SU-DHL-6 (cell line): ENCODE data around the gene COQ8A.

Experiments
- CTCF ChIP-seq: fragments of 200-600 bp; sonication (generic); IDR thresholded peaks from one replicate; pipeline ENCODE4 v1.5.1; 2017; ENCODE audit warnings: antibody characterized with exemption, mild to moderate bottlenecking, low read length, moderate library complexity; ENCODE audit not compliant: insufficient read depth, poor library complexity, severe bottlenecking
- EZH2phosphoT487 ChIP-seq: fragments of 200-600 bp; sonication (generic), shearing (Covaris generic); conservative IDR thresholded peaks from 2 replicates; pipeline ENCODE4 v1.6.1; 2018; ENCODE audit warnings: mild to moderate bottlenecking, antibody characterized with exemption, low read length, moderate library complexity, mixed read lengths

- TF ChIP-seq CTCF (no peak), EZH2phosphoT487 (no peak)
Measured at GRCh38 chr1:226950316-226950715, 10.2 kb downstream of the COQ8A start.
